ENCODE results near the gene NUAK1.
A peak's percentile ranks its signal among the peaks of the same experiment; 100 is the strongest.

The NUAK1 gene

DNA sequence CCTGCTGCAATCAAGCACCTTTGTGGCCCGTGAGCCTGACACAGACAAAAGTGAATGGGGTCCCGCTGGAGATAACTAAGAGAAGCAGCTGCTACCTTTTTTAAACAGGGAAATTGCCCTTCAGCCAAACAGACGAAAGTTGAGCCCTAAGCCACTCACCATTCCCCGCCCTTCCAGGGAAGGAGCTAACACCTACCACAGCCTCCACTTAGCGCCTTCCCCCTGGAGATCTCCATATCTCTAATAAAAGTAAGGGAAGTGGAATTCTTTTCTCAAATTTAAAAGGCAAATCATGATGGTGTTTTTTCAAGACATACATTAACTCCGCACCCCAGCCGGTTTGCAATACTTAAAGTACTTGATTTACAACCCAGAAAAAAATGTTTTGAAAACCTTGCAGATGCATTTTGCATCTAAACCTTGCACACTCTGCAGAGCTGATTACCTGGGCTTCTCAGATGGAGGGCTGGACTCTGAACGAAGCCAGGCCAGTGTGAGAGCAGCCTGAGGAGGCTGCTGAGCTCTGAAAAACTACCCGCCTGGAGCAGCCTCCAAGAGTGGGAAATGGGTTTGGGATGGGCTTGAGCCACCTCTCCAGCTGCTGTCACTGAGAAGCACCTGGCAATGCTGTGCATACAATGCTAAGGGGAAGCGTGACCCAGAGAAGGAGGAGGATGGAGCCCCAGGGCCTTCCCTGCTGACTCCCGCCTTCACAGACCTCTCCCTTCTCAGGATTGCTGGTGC is 10.0 kb downstream of the NUAK1 start:
- DNase-seq, result no peak

DNA sequence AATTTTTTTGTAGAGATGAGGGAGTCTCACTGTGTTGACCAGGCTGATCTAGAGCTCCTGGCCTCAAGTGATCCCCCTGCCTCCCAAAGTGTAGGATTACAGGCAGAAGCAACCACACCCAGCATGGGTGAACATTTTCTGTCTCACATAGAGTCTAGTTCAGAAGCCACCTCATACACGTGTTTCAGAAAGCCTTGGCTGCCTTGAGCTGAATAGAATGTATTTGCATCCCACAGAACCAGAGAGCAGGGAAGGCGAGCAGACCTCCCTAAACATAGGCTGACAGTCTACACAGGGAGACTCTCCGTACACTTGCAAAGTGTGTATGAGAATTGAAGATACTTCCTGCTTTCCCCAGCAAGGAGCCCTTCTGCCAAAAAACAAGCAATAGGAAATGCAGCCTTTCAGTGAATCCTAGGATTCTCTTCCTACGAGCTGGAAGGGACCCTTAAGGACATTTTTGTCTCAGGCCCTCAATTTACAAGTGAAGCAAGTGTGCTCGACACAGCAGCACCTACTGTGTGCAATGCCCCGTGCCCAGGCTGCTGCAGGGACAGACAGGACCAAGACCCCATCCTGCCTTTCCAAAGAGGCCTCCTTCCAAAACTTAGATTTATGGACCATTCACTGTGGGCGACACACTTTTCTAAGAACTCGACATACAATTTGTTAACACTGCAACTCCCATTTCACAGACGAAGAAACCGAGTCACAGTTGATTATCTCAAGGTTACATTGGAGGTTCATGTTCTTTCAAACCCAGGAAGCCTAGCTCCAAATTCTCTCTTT is 11.2 kb downstream of the NUAK1 start:
- DNase-seq, result no peak

DNA sequence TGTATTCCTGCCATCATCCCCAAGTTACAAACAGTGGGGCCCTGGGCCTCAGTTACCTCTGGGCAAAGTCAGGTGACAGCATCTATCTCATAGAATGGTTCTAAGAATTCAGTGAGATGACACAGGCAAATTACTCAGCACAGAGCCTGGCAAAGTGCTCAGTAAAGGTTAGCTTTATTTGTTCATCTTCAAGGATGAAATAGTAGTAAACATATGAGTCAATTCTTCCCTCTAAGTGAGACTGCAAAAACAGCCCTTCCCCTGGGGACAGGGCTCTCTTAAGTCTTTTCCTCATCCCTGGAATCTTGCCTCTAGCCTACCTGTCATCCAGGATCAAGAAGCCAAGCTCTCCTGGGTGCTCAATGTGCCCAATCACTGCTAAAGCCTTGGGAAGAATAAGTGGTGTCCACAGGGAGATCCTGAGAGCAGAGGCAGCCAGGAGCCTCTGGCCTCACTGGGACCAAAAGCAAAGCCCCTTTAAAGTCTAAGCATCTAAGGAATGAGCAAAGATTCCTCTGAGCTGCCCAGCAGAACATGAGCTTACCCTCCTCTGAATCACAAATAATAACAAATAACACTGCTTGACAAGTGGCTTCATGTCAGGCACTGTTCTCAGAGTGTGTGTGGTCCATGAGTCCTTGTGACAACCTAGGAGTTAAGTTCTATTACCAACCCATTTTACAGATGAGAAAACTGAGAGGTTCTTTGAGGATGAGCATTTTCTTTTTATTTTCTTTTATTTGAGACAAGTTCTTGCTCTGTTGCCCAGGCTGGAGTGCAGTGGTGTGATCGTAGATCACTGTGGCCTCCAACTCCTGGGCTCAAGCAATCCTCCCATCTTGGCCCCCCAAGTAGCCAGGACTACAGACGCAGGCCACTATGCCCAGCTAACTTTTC is 12.1 kb downstream of the NUAK1 start:
- DNase-seq, result no peak

DNA sequence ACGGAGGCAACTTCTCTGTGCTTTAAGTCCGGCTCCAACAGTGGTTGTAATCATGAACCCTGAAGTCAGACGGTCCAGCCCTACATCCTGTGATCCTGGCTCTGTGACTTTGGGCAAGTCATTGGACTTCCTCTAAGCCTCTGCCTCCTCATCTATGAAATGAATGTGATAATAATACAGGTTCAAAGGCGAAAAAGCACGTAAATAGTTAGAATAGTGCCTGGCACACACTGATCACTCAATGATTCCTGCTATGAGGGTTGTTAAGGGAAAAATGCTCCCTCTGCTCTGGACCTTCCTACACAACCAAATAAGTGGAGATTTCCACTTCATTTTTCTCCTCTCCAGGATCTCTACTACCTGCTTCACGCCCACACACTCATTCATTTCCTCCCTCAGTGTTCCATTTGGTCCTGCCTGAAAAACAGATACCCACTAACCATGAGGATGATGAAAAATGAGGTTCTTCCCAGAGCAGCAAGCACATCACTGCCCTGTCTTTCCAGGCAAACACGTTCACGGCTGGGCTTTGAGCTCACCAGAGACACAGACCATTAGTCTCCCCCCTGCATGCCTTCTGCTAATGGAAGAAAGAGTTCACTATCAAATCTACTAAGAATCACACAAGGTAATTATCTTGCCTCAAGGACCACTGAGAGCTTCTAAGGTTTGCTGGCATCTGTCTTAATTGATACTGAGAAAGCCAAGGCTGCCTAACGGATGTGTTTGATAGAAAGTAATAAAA is 13.2 kb downstream of the NUAK1 start:
- no peak for DNase-seq

DNA sequence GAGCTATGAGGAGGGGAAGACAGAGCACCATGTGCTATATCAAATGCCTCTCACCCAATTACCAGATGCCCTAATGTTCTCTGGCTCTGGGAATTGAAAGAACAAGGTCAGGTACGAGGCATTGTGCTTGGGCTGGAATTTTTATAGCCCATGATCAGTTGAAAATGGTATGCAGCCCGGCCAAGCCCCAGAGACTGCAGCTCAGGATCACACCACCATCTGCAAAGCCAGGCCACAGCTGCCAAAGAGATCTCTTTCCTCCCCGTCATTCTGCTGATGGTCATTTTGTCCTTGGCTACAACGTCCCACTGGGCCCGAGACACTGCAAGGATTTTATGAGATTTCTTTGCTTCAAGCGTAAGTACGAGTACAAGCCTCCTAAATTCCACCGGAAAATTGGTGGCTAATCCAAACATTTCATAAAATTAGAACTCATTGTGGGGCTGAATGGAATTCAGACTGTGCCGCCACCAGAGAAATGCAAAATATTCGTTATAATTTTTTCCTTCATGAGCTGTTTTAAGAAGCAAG is 15.1 kb downstream of the NUAK1 start:
- DNase-seq, result no peak

DNA sequence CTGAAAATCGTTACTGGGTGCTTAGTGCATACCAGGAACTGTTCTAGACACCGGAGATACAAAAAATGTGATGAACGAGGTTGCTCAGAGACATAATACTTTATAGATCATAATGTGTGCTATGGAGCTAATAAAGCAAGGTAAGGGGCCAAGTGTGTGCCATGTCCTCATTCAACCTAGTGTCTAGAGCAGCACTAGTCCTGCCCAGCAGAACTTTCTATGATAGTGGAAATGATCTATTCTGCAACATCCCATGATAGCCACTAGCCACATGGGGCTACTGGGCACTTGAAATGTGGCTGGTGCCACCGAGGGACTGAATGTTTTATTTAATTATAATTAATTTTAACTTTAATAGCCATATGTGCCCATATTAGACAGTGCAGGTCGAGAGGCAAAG is 15.6 kb downstream of the NUAK1 start:
- no peak for DNase-seq

DNA sequence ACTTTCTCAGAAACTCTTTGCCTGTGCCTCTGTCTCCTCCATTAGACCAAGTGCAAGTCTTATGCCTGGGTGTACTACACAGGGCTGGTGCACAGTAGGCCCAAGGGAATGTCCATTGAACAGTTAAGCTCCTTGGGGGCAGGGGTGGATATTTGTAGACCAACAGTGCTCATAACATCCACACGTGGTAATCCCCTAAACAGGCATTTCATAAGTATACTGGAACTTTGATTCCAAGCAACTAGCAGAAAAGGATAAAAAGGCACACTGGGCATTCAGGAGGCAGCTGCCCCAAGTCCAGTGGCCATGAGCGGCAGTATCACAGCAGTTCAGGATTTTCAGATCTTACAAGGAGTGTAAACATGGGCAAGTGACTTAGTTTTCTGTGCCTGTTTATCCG is 16.8 kb downstream of the NUAK1 start:
- DNase-seq, result no peak

DNA sequence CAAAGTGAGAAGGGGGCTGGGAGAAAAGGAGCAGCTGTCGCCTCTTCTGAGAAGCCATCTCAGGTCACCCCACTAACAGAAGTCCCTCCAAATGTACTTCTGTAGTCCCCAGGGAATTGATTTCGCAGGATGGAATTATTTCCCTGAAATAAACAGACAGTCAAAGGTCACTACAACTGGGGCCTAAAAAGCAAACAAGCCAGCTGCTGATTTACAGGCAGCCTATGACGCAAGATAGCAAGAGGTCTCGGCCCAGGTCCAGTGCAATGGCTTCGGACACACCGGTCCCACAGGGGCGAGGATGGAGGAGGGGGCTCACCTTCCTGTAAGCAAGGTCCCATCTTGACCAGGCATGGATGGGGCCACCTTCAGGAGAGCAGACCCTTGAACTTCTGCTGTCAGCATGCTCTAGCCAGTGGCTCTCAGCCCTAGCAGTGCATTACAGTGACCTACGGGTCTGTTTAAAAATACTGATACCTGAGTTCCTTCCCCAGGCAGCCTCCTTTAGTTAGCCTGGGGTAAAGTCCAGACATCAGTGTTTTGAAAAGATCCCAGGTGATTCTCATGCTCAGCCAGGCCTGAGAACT is 18.1 kb downstream of the NUAK1 start:
- no peak for DNase-seq

DNA sequence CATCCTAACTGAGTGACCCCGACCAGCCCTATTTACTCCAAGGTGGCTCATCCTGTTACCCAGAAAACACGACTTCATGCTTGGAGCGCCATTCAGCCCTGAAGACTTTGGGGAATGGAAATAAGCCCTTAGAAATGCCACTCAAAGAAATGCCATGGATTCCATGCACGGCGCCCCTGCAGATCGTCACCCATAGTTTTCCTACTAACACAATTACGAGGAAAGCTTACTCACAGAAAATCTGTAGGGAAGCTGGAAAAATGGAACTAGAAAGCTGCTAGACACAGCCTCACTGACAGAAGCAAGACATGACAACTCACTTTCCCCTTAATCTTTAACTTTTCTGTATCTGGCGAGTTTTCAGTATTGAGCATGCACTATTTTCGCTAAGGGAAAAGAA is 19.5 kb downstream of the NUAK1 start:
- DNase-seq, result no peak

DNA sequence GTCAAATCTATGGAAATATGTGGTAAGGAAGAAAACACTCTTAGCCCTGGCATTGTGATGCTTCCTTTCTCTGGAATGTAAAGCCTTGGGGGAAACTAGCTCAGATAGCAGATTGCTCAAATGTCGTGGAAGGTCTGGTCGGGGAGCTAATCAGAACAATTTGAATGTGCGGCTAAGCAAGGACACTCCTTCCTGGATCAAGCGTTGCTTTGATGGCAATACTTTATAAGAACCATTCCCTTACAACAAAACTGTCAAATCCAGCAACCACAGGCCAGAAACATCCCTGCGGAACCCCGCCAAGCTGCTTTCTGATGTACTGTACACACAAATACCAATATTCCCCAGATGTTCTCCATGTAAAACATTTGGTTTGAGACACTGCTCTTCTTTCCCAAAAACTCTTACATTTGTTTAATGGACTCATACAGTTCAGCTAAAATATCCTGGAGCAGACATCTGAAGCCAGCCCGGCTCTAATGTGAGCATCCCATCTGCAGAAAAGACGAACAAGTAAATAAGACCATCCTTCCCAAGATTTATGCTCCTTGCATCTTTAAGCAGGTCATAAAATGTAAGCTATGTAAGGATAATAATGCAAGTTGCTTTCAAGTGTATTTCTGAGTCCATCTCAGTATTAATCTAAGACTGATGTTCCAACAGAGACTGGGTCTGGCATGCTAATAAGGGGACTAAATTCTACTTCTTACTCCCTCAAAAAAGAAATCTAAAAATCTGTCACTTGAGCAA is 20.2 kb downstream of the NUAK1 start:
- DNase-seq, result no peak

DNA sequence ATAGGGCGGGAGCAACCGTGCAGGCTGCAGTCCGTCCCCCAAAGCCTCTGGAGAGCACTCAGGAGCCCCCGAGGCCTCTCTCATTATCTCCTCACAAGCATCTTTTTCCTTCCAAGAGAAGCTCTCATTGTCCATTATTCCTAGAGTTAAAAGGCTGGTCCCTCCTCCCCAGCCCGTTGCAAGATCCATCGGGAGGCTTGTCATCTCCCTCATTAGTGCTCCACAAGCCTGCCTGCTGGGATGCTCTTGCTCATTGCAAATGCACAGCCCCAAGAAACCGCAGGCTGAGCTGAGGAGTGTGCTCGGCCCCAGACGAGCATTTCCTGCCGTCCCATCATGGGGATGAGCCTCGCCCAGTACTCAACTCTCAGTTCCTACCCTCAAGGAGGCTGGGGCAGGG is 23.3 kb downstream of the NUAK1 start:
- DNase-seq, result no peak

DNA sequence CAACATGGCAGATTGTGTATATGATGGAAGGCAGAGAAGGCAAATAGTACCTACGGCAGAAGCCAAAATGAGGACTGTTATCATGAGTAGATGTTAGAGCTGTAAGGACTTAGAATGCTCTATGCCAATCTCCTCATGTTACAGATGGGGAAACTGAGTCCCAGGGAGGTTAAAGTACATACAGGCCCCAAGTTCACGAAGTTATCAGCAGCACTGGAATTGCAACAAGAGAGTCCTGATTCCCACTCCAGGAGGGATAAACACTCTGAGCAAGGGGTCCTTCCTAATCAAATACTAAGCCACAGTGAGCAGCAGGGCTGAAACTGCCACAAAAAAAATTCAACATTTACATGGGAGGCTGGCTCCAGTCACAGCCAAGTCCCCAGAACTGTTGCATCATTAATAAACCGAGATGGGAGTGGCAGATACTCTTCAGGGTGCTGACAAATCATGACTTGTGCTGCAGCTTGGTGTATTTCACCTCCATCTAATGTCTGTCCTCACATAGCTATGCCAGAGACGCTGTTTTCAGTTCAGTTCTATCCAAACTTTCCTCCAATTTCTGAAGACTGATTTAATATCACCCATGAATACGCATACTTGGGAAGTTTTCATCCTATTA is 24.2 kb downstream of the NUAK1 start:
- DNase-seq, result no peak

DNA sequence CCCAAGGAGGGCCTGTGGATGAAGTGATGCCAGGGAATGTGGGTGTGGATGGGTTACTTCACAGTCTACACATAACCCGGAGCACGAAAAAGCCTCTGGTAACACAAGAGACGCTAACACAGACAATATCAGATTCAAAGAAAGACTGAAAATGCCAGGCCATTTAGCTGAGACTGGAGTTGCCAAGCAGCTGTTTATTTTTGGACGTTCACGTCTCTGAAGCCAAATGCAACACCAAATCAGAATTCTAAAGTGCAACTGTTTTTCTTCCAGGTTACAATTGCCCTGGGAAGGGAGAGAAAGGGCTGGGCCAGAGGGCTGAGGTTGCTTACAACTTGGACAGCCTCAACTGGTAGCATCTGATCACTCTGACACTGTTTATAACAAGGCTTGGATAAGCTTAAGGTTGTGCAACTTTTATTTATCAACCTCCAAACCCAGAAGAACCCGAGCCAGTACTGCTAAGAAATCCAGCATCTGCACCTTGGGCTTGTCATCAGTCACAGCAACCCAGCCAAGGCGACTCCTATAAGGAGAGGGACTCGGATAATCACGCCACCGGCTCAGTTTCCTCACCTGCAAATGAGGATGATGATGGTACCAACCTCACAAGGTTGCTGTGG is 24.8 kb downstream of the NUAK1 start:
- no peak for DNase-seq

DNA sequence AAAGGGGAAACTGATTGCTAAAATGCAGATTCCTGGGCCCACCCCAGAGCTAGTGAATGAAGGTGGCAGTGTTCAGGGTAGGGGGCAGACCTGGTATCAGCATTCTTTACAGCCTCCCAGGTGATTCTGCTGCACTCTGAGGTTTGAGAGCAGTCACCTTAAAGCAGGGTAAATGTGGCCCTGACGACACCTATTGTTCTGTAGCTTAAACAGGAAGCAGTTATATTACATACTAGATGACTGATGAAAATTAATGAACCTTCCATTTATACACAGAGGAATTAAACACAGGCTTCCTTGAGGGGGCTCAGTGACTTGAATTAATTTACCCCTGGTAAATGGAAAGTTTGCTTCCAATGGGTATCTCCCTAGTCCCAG is 25.3 kb downstream of the NUAK1 start:
- DNase-seq, result no peak

DNA sequence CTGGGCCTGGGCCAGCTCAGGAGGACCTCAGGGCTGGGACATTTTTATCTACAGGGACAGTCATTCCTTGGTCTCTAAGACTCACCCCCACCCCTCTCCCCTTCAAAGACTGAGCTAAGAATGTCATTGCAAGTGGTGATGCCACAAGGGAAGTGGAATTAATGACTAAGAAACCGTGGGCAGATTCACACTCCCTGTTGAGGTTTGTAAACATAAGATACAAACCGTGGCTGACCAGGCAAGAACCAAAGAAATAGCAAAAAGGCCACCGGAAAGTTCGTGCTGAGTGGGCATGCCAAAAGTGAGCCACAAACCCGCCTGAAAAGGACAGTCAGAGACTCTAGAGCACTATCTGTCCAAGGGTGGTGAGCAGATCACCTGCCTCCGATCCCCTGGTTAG is 25.7 kb downstream of the NUAK1 start:
- DNase-seq, result peak; percentile 34

DNA sequence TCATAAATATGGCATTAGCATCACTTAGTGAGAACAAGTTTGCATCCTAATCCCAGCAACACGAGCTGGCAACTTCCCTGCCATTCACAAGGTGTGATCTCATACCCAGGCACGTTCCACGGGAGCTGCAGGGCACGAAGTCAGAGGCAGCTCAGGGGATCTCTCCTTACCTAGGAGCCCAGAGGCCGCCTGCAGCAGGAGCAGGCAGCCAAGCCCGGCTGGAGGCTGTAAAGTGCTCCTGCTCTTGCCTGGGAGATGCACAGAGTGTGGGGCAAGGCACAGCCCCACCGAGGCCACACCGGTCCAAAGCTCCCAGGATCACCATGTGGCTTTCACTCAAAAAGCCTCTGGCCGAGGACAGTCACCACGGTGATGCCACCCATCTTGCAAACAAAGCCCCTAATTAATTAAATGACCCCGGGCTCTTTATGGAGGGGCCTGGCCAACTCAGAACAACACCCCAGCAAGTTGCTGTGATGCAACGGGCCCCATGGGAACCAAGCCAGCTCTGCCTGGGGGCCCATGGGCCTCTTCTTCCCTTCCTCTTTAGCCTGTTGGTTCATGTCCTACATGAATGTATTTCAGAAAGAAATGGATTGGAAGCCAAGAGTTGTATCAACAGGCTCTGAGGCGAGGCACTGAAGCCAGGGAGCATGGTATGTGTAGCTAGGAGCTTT is 26.5 kb downstream of the NUAK1 start:
- DNase-seq, result no peak

DNA sequence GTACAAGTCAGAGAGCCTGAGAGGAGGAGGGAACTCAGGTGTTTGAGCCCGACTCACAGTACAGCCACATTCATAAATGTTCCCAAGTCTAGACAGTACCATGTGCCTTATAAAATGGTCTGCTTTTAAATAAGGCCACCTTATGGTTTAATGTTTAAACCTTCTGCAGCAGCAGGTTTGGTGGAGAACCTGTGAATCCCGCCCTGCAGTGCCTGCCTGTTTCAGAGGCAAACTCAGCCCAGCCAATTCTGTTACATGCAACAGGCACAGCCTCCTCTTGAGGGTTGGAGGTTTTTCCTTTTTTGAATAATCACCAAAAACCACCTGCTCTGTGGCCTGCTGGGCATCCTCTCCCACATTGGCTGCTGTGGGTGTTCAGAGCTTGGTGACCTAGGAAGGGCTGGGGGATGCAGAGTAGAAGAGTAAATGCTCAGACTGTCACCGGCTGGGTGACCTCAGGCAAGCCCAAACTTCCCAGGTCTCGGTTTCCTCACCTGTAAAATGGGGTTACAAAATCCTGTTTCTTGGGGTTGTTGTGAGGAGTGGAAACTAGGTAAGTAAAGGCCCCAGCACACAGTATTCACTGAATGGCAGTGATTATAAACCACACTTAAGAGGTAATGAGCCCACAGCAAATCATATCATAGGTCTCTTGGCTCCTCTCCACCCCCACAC is 28.0 kb downstream of the NUAK1 start:
- DNase-seq, result peak; percentile 2

DNA sequence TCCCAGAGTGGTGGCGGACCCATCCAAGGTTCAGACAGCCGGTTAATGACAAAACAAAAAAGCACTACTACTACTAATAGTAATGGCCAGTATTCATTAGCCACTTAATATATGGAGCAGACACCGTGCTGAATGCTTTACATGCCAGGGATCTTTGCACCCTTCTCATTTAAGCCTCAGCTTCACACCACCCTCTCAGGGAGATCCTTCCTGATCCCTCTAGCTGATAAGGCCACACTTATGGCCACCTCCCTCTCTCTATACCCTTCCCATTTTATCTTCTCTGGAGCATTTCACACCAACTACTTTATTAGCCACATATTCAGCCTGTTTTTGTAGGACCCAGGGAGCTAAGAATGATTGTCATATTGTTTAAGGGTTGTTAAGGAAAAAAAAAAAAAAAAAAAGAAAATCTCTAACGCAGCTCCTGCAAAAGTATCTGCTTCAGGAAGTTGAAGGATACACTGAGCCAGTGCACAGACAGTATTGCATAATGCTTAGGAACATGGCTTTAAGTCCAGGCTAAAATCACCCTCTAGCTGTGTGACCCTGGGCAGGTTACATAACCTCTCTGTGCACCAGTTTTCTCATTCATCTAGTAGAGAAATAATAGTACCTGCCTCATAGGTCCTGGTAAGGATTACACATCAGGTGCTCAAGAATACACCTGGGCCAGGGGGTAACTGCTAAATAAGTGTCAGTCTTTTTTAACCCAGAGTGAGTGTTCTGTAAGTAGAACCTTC is 29.4 kb downstream of the NUAK1 start:
- DNase-seq, result no peak

All from activated CD4-positive, alpha-beta T cell treated with anti-CD3 and anti-CD28 coated beads, Interleukin-2, Interleukin-6, amounts not matched to agents 100 ng/mL and 50 ng/mL, durations not matched to agents 16 hours and 8 hours (primary cell).